GM15510 (cell line): ENCODE results near the gene CSMD2.

Source experiments
- POLR2A ChIP-seq: IDR thresholded peaks from 3 replicates; pipeline ENCODE4 v1.6.1; 2011; ENCODE audit warnings: borderline replicate concordance; ENCODE audit not compliant: insufficient read length; ENCODE audit errors: extremely low read depth

The CSMD2 gene

GRCh38 chr1:33609739-33610138 is 555.3 kb downstream of the CSMD2 start:
- no peak for TF ChIP-seq POLR2A

- TF ChIP-seq POLR2A, result no peak
Observed at GRCh38 chr1:33608825-33609400, 556.1 kb downstream of the CSMD2 start.

- no peak for TF ChIP-seq POLR2A
Observed at GRCh38 chr1:33607444-33608005, 557.5 kb downstream of the CSMD2 start.

GRCh38 chr1:33606272-33606671 is 558.8 kb downstream of the CSMD2 start:
- no peak for TF ChIP-seq POLR2A

GRCh38 chr1:33602271-33602670 is 562.8 kb downstream of the CSMD2 start:
- TF ChIP-seq POLR2A, result no peak

GRCh38 chr1:33601751-33602150 is 563.3 kb downstream of the CSMD2 start:
- TF ChIP-seq POLR2A, result no peak

GRCh38 chr1:33599516-33600115 is 565.4 kb downstream of the CSMD2 start:
- no peak for TF ChIP-seq POLR2A

GRCh38 chr1:33588726-33589125 is 576.3 kb downstream of the CSMD2 start:
- TF ChIP-seq POLR2A, result no peak

GRCh38 chr1:33586795-33587194 is 578.2 kb downstream of the CSMD2 start:
- TF ChIP-seq POLR2A, result no peak

- no peak for TF ChIP-seq POLR2A
Observed at GRCh38 chr1:33586106-33586505, 578.9 kb downstream of the CSMD2 start.

GRCh38 chr1:33583567-33583966 is 581.5 kb downstream of the CSMD2 start:
- no peak for TF ChIP-seq POLR2A

- no peak for TF ChIP-seq POLR2A
Observed at GRCh38 chr1:33578557-33579448, 586.2 kb downstream of the CSMD2 start.

GRCh38 chr1:33577663-33578062 is 587.4 kb downstream of the CSMD2 start:
- no peak for TF ChIP-seq POLR2A

- TF ChIP-seq POLR2A, result no peak
Observed at GRCh38 chr1:33576821-33577599, 588.0 kb downstream of the CSMD2 start.

- TF ChIP-seq POLR2A, result no peak
Observed at GRCh38 chr1:33575324-33575879, 589.6 kb downstream of the CSMD2 start.

GRCh38 chr1:33573661-33574060 is 591.4 kb downstream of the CSMD2 start:
- TF ChIP-seq POLR2A, result no peak
